PC-9 (cell line): ENCODE measurements around the gene PRDM4. TPM values are rescaled to one million over a fixed set of nuclear protein-coding genes. Genes with fewer than 3 reads are reported as not detected.

Experiments
- BruUV-seq: library from RNA; stranded (reverse); fragments of 400-500 nt; replicated peaks from 2 replicates; lab custom pipeline; 2021; lab: Mats Ljungman, UMichigan
- CTCF ChIA-PET: fragments of 300-600 bp; sonication (Branson Sonifier 250); formaldehyde crosslinking; loops from one replicate; lab custom pipeline; 2022; ENCODE audit warnings: antibody characterized with exemption; lab: Charles Lee
- POLR2A ChIA-PET: fragments of 300-600 bp; sonication (Branson Sonifier 250); formaldehyde crosslinking; loops from one replicate; lab custom pipeline; 2022; ENCODE audit warnings: antibody characterized with exemption; ENCODE audit not compliant: unreplicated experiment; lab: Charles Lee
- DNase-seq, 2 experiments: peaks; one replicate each; pipeline versions ENCODE4 v3.0.0 to v3.0.0-alpha.2; 2015 to 2022; ENCODE audit warnings: mixed read lengths in 1 of 2
- H2AFZ ChIP-seq: fragments of 200-600 bp; sonication (generic); 2 replicates; pipeline ENCODE4 v1.8.1; 2017; ENCODE audit warnings: antibody characterized with exemption
- H3F3A ChIP-seq: fragments of 200-600 bp; sonication (generic); 2 replicates; pipeline ENCODE4 v1.8.1; 2017; ENCODE audit warnings: antibody characterized with exemption, mild to moderate bottlenecking, low read depth; ENCODE audit not compliant: insufficient read depth
- H3K27ac ChIP-seq: fragments of 200-600 bp; sonication (generic); 2 replicates; pipeline ENCODE4 v1.6.1; 2016; ENCODE audit warnings: mixed run types
- H3K27me3 ChIP-seq: fragments of 200-600 bp; sonication (generic); 2 replicates; pipeline ENCODE4 v1.6.1; 2016; ENCODE audit warnings: low read depth, mixed run types; ENCODE audit not compliant: insufficient read depth
- H3K36me3 ChIP-seq: fragments of 200-600 bp; sonication (generic); 2 replicates; pipeline ENCODE4 v1.6.1; 2016; ENCODE audit warnings: low read depth, mixed run types
- H3K4me1 ChIP-seq: fragments of 200-600 bp; sonication (generic); replicated peaks from 2 replicates; pipeline ENCODE4 v1.6.1; 2016; ENCODE audit warnings: mixed run types; ENCODE audit not compliant: insufficient read depth
- H3K4me2 ChIP-seq: fragments of 200-600 bp; sonication (generic); 2 replicates; pipeline ENCODE4 v1.6.1; 2017; ENCODE audit warnings: mixed run types
- H3K4me3 ChIP-seq: fragments of 200-600 bp; sonication (generic); 2 replicates; pipeline ENCODE4 v1.6.1; 2016; ENCODE audit warnings: mixed run types
- H3K79me2 ChIP-seq: fragments of 200-600 bp; sonication (generic); 2 replicates; pipeline ENCODE4 v1.6.1; 2017; ENCODE audit warnings: low read depth, mixed run types
- H3K9me2 ChIP-seq: fragments of 200-600 bp; sonication (generic); 2 replicates; pipeline ENCODE4 v1.8.1; 2017; ENCODE audit warnings: mild to moderate bottlenecking; ENCODE audit not compliant: insufficient read depth
- H3K9me3 ChIP-seq: fragments of 200-600 bp; sonication (generic); 2 replicates; pipeline ENCODE4 v1.8.1; 2016; ENCODE audit warnings: low read depth; ENCODE audit not compliant: insufficient read depth
- H4K20me1 ChIP-seq: fragments of 200-600 bp; sonication (generic); 2 replicates; pipeline ENCODE4 v1.8.1; 2017; ENCODE audit not compliant: insufficient read depth
- CTCF ChIP-seq: fragments of 200-600 bp; sonication (generic); conservative IDR thresholded peaks from 2 replicates; pipeline ENCODE4 v1.6.1; 2017; ENCODE audit warnings: mixed run types, antibody characterized with exemption, mild to moderate bottlenecking, moderate library complexity
- EZH2 ChIP-seq: fragments of 200-600 bp; sonication (generic); IDR thresholded peaks from 2 replicates; pipeline ENCODE4 v1.8.0; 2017; ENCODE audit warnings: antibody characterized with exemption, low read depth
- intact Hi-C: fragments of 100-400 bp; cut with micrococcal nuclease; formaldehyde crosslinking; loops from one replicate; pipeline ENCODE4 v1.10.0; 2022; ENCODE audit not compliant: unreplicated experiment
- total RNA-seq: library from RNA; stranded (reverse); gene quantifications from 2 replicates; pipeline ENCODE4 v1.2.3, GENCODE V29; 2021

The PRDM4 gene
- total RNA-seq, 1 experiment from 2014 or later = 21.6 TPM

- no peak overlapping the region for H3K4me2 ChIP-seq
Observed at GRCh38 chr12:107788690-107789458, 27.9 kb upstream of the PRDM4 start.

GRCh38 chr12:107788281-107788680 is 27.3 kb upstream of the PRDM4 start:
- intact Hi-C loops = no loop called here
- peaks cover 83% of the 10 kb centered on the region for H3K27me3 ChIP-seq
- POLR2A ChIA-PET = no interaction called here
- H2AFZ ChIP-seq = no peak overlapping the region
- BruUV-seq = no TSS peak
- H3K36me3 ChIP-seq = no peaks in the 10 kb centered on the region
- no peak overlapping the region for H3K4me2 ChIP-seq
- H4K20me1 ChIP-seq = no peaks in the 10 kb centered on the region
- H3K9me2 ChIP-seq = no peaks in the 10 kb centered on the region
- TF ChIP-seq EZH2 (no peak), CTCF (no peak)
- CTCF ChIA-PET = no interaction called here
- no peak overlapping the region for H3K27ac ChIP-seq
- no peak for DNase-seq
- H3K79me2 ChIP-seq = no peaks in the 10 kb centered on the region
- no peaks in the 10 kb centered on the region for H3F3A ChIP-seq
- no peaks in the 10 kb centered on the region for H3K9me3 ChIP-seq
- H3K4me3 ChIP-seq = no peak overlapping the region
- no peaks in the 10 kb centered on the region for H3K4me1 ChIP-seq

More at GRCh38 chr12:107788690-107789458, 27.9 kb upstream of the PRDM4 start:
- ChIA-PET POLR2A (no interaction called here), CTCF (no interaction called here)
- H3K4me3 ChIP-seq = no peak overlapping the region
- H3K4me1 ChIP-seq = no peaks in the 10 kb centered on the region
- DNase-seq = no peak
- no peaks in the 10 kb centered on the region for H3K36me3 ChIP-seq
- H3K27ac ChIP-seq = no peak overlapping the region
- no peaks in the 10 kb centered on the region for H3K9me2 ChIP-seq
- H2AFZ ChIP-seq = no peak overlapping the region
- no TSS peak for BruUV-seq
- no peak for TF ChIP-seq EZH2
- TF ChIP-seq CTCF = no peak
- intact Hi-C loops = no loop called here
- no peaks in the 10 kb centered on the region for H3K79me2 ChIP-seq
- H3K9me3 ChIP-seq = no peaks in the 10 kb centered on the region
- peaks cover 85% of the 10 kb centered on the region for H3K27me3 ChIP-seq
- no peaks in the 10 kb centered on the region for H3F3A ChIP-seq
- H4K20me1 ChIP-seq = no peaks in the 10 kb centered on the region

GRCh38 chr12:107783406-107784376 is 22.8 kb upstream of the PRDM4 start:
- no TSS peak for BruUV-seq

More at GRCh38 chr12:107783406-107784376, 22.8 kb upstream of the PRDM4 start:
- Histone ChIP-seq H3K4me1 (no peaks in the 10 kb centered on the region), H3K9me2 (no peaks in the 10 kb centered on the region), H3K79me2 (no peaks in the 10 kb centered on the region), H3K4me3 (no peak overlapping the region), H3K4me2 (no peak overlapping the region), H2AFZ (no peak overlapping the region), H3K36me3 (no peaks in the 10 kb centered on the region), H3K27ac (no peak overlapping the region), H3F3A (no peaks in the 10 kb centered on the region), H4K20me1 (no peaks in the 10 kb centered on the region), H3K27me3 (peaks cover 85% of the 10 kb centered on the region), H3K9me3 (no peaks in the 10 kb centered on the region)
- TF ChIP-seq CTCF (no peak), EZH2 (no peak)
- DNase-seq = no peak
- ChIA-PET CTCF (no interaction called here), POLR2A (no interaction called here)
- intact Hi-C loops = no loop called here
